A673 (cell line): ENCODE data around the gene ITM2C. TPM values are rescaled to one million over a fixed set of nuclear protein-coding genes. Genes with fewer than 3 reads are reported as not detected.

Experiments used
- BruUV-seq: library from RNA; stranded (reverse); fragments of 400-500 nt; replicated peaks from 2 replicates; lab custom pipeline; 2021; lab: Mats Ljungman, UMichigan
- CTCF ChIA-PET: fragments of 300-600 bp; sonication (Branson Sonifier 250); formaldehyde crosslinking; loops from one replicate; lab custom pipeline; 2022; ENCODE audit warnings: antibody characterized with exemption; lab: Charles Lee
- POLR2A ChIA-PET: fragments of 300-600 bp; sonication (Branson Sonifier 250); formaldehyde crosslinking; loops from one replicate; lab custom pipeline; 2022; ENCODE audit warnings: antibody characterized with exemption; ENCODE audit not compliant: low non-redundant PET; lab: Charles Lee
- DNase-seq: peaks from one replicate; pipeline ENCODE4 v3.0.0-alpha.2; 2015; ENCODE audit warnings: low spot score
- H3K27ac ChIP-seq: fragments of 200-600 bp; sonication (generic); 2 replicates; pipeline ENCODE4 v1.5.1; 2016; ENCODE audit warnings: mixed run types, low read depth, mild to moderate bottlenecking, mixed read lengths, antibody characterized with exemption, low read length; ENCODE audit not compliant: poor library complexity, severe bottlenecking
- H3K27me3 ChIP-seq: fragments of 200-600 bp; sonication (generic); replicated peaks from 2 replicates; pipeline ENCODE4 v1.6.1; 2017; ENCODE audit warnings: mixed run types, low read depth, mild to moderate bottlenecking, mixed read lengths, antibody characterized with exemption, low read length; ENCODE audit not compliant: insufficient read depth, poor library complexity
- H3K36me3 ChIP-seq: fragments of 200-600 bp; sonication (generic); 2 replicates; pipeline ENCODE4 v1.6.1; 2016; ENCODE audit warnings: mixed run types, mild to moderate bottlenecking, mixed read lengths, antibody characterized with exemption, low read length; ENCODE audit not compliant: insufficient read depth, poor library complexity, severe bottlenecking
- H3K4me1 ChIP-seq: fragments of 200-600 bp; sonication (generic); 2 replicates; pipeline ENCODE4 v1.6.1; 2017; ENCODE audit warnings: mixed run types, mild to moderate bottlenecking, mixed read lengths, antibody characterized with exemption, low read length; ENCODE audit not compliant: insufficient read depth, poor library complexity, severe bottlenecking
- H3K4me3 ChIP-seq: fragments of 200-600 bp; sonication (generic); 2 replicates; pipeline ENCODE4 v1.5.1; 2016; ENCODE audit warnings: low read depth, mixed run types, mild to moderate bottlenecking, mixed read lengths, low read length; ENCODE audit not compliant: poor library complexity, severe bottlenecking
- H3K9me3 ChIP-seq: fragments of 200-600 bp; sonication (generic); 2 replicates; pipeline ENCODE4 v1.6.1; 2016; ENCODE audit warnings: mixed run types, low read depth, mild to moderate bottlenecking, mixed read lengths, antibody characterized with exemption, low read length; ENCODE audit not compliant: poor library complexity, severe bottlenecking
- CTCF ChIP-seq: fragments of 300-800, 200-600 bp; sonication (generic); conservative IDR thresholded peaks from 2 replicates; pipeline ENCODE4 v1.5.1; 2017; ENCODE audit warnings: low read depth, mild to moderate bottlenecking, antibody characterized with exemption, low read length, moderate library complexity, mixed read lengths
- EZH2 ChIP-seq: fragments of 200-600 bp; sonication (generic); IDR thresholded peaks from 2 replicates; pipeline ENCODE4 v1.6.1; 2017; ENCODE audit warnings: borderline replicate concordance, low read depth, mild to moderate bottlenecking, mixed read lengths, antibody characterized with exemption, low read length; ENCODE audit not compliant: poor library complexity, severe bottlenecking
- intact Hi-C: fragments of 100-400 bp; cut with micrococcal nuclease; formaldehyde crosslinking; loops from one replicate; pipeline ENCODE4 v1.10.0; 2022; ENCODE audit not compliant: unreplicated experiment
- total RNA-seq: library from RNA; stranded (reverse); gene quantifications from 2 replicates; pipeline ENCODE4 v1.2.3, GENCODE V29; 2021

Gene ITM2C
- total RNA-seq, 1 experiment from 2014 or later, result 283 TPM

DNA sequence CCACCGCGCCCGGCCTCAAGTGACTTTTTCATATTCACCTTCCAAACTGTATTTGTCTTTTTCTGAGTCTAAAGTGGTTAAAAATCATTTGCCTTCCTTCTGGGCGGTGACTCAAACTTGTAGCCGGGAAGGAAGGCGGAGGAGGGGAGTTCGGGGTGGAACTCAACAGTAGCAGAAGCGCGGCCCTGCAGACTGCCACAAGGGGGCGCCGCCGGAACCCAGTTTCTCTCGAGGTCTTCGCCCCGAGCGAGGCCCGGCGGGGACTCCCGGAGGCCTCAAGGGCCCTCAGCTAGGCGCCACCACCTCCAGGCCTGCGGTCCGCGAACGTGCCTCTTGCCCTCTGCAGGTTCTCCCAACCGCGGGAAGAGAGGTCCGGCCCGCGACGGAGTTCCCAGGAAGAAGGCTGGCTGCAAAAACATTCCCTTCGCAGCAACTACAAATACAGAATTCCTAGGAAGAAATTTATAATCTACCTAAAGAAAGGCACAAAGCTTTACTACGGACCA is 16.8 kb upstream of the ITM2C start:
- intact Hi-C loops, result loop anchor here (1.0 to 5.0 kb wide), 3 partner anchors 54 to 139 kb away; no protein-coding TSS in a partner anchor

GRCh38 chr2:230849633-230850357 is 14.9 kb upstream of the ITM2C start:
- Histone ChIP-seq H3K27me3 (no peaks in the 10 kb centered on the region), H3K36me3 (no peaks in the 10 kb centered on the region), H3K4me3 (no peak overlapping the region), H3K9me3 (no peaks in the 10 kb centered on the region), H3K4me1 (no peaks in the 10 kb centered on the region), H3K27ac (no peak overlapping the region)
- BruUV-seq, result no TSS peak
- peak; percentile 31 for DNase-seq
- POLR2A ChIA-PET, result no interaction called here
- intact Hi-C loops, result loop anchor here (5.0 kb wide), 1 partner anchor 53 kb away; no protein-coding TSS in a partner anchor
- TF ChIP-seq EZH2 (no peak), CTCF (peak; percentile 73)
- CTCF ChIA-PET, result interaction anchor here (0.5 kb wide), 1 partner anchor 605 kb away, joined by 4 read pairs; no protein-coding TSS in a partner anchor

More for the DNA sequence above, 16.8 kb upstream of the ITM2C start:
- Histone ChIP-seq H3K4me3 (no peak overlapping the region), H3K4me1 (no peaks in the 10 kb centered on the region), H3K27me3 (no peaks in the 10 kb centered on the region), H3K9me3 (no peaks in the 10 kb centered on the region), H3K27ac (no peak overlapping the region), H3K36me3 (no peaks in the 10 kb centered on the region)
- POLR2A ChIA-PET, result no interaction called here
- CTCF ChIA-PET, result interaction anchor here (1.1 to 2.3 kb wide), 2 partner anchors 10 to 139 kb away, joined by 3 to 11 read pairs; no protein-coding TSS in a partner anchor
- DNase-seq, result peak; percentile 89
- TF ChIP-seq EZH2, result no peak
- TF ChIP-seq CTCF, result peak; percentile 93
- BruUV-seq, result no TSS peak

DNA sequence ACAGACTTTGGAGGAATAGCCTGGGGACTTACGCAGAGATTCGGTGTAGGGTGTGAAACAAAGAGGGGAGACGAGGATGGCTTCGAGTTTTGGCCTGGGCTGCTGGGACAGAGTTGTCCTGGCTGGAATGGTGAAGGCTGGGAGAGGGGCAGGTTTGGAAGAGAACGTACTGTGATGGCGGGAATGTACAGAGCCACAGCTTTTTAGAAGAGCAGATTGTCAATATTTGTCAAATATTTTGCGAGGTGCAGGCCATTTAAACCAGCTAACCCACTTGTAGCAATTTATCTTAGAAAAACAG is 14.4 kb upstream of the ITM2C start:
- intact Hi-C loops, result no loop called here
- Histone ChIP-seq H3K9me3 (no peaks in the 10 kb centered on the region), H3K27me3 (no peaks in the 10 kb centered on the region), H3K4me3 (no peak overlapping the region), H3K27ac (no peak overlapping the region), H3K36me3 (no peaks in the 10 kb centered on the region), H3K4me1 (no peaks in the 10 kb centered on the region)
- ChIA-PET POLR2A (interaction anchor here (0.7 kb wide), 1 partner anchor 623 kb away, joined by 3 read pairs; no protein-coding TSS in a partner anchor), CTCF (interaction anchor here (1.0 kb wide), 1 partner anchor 9 kb away, joined by 3 read pairs; no protein-coding TSS in a partner anchor)
- no TSS peak for BruUV-seq
- TF ChIP-seq CTCF, result no peak
- TF ChIP-seq EZH2, result no peak
- no peak for DNase-seq
